ENCODE measurements around the gene SEZ6L2. TPM values are rescaled to one million over a fixed set of nuclear protein-coding genes. Genes with fewer than 3 reads are reported as not detected.

The SEZ6L2 gene
- total and polyA plus RNA-seq, 2 donors (not counting 1 experiment from before 2014, with no cell fraction given), result 1.2 to 1.8 TPM

GRCh38 chr16:29830774-29831173 is 68.6 kb downstream of the SEZ6L2 start:
- Histone ChIP-seq H3K27ac (ENCODE audit: insufficient read depth, low read length) (no peak overlapping the region), H3K27me3 (ENCODE audit: control insufficient read depth, insufficient read depth, low read length) (no peaks in the 10 kb centered on the region), H2AFZ (ENCODE audit: low read length) (no peak overlapping the region), H3K9me3 (ENCODE audit: control insufficient read depth, insufficient read depth, low read depth, low read length) (no peaks in the 10 kb centered on the region), H3K4me3 (replicated peaks in 1 of 4; ENCODE audit: control extremely low read depth in 1 of 4, insufficient read depth in 1 of 4, low read depth in 3 of 4, low read length in 4 of 4) (no peak overlapping the region), H4K20me1 (ENCODE audit: control insufficient read depth, extremely low read depth, insufficient read depth, low read length) (no peaks in the 10 kb centered on the region), H3K9ac (ENCODE audit: insufficient read depth, low read length) (no peak overlapping the region), H3K4me1 (ENCODE audit: control insufficient read depth, extremely low read depth, insufficient read depth, low read length) (peaks cover 9% of the 10 kb centered on the region), H3K36me3 (ENCODE audit: control insufficient read depth, insufficient read depth, low read length) (peaks cover 32% of the 10 kb centered on the region), H3K4me2 (ENCODE audit: extremely low read depth, insufficient read depth, low read length) (no peak overlapping the region), H3K79me2 (ENCODE audit: control insufficient read depth, insufficient read depth, low read length) (peaks cover 58% of the 10 kb centered on the region)
- no peak for TF ChIP-seq EZH2 (IDR thresholded peaks at IDR 0.05; ENCODE audit: low read length, missing control alignments)
- TF ChIP-seq, protein P1, sequence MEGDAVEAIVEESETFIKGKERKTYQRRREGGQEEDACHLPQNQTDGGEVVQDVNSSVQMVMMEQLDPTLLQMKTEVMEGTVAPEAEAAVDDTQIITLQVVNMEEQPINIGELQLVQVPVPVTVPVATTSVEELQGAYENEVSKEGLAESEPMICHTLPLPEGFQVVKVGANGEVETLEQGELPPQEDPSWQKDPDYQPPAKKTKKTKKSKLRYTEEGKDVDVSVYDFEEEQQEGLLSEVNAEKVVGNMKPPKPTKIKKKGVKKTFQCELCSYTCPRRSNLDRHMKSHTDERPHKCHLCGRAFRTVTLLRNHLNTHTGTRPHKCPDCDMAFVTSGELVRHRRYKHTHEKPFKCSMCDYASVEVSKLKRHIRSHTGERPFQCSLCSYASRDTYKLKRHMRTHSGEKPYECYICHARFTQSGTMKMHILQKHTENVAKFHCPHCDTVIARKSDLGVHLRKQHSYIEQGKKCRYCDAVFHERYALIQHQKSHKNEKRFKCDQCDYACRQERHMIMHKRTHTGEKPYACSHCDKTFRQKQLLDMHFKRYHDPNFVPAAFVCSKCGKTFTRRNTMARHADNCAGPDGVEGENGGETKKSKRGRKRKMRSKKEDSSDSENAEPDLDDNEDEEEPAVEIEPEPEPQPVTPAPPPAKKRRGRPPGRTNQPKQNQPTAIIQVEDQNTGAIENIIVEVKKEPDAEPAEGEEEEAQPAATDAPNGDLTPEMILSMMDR (conservative IDR thresholded peaks at IDR 0.05 in 1 of 2, IDR thresholded peaks at IDR 0.05 in 1 of 2; ENCODE audit: low read depth in 1 of 2, low read length in 2 of 2), result no peak
- DNase-seq (ENCODE audit: low read depth in 2 of 2), result no peak

DNA sequence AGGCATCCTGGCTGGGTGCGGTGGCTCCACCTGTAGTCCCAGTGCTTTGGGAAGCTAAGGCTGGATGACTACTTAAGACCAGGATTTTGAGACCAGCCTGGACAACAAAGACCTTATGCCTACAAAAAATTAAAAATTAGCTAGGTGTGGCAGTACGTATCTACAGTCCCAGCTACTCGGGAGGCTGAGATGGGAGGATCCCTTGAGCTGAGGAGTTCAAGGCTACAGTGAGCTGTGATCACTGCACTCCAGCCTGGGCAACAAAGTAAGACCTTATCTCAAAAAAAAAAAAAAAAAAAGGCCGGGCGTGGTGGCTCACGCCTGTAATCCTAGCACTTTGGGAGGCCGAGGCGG is 73.0 kb downstream of the SEZ6L2 start:
- Histone ChIP-seq H4K20me1 (ENCODE audit: control insufficient read depth, extremely low read depth, insufficient read depth, low read length) (no peaks in the 10 kb centered on the region), H3K4me1 (ENCODE audit: control insufficient read depth, extremely low read depth, insufficient read depth, low read length) (peaks cover 31% of the 10 kb centered on the region), H3K4me3 (replicated peaks in 1 of 4; ENCODE audit: control extremely low read depth in 1 of 4, insufficient read depth in 1 of 4, low read depth in 3 of 4, low read length in 4 of 4) (no peak overlapping the region), H3K27ac (ENCODE audit: insufficient read depth, low read length) (peak overlapping the region; percentile 93), H3K36me3 (ENCODE audit: control insufficient read depth, insufficient read depth, low read length) (peaks cover 17% of the 10 kb centered on the region), H3K79me2 (ENCODE audit: control insufficient read depth, insufficient read depth, low read length) (peaks cover 82% of the 10 kb centered on the region), H3K27me3 (ENCODE audit: control insufficient read depth, insufficient read depth, low read length) (no peaks in the 10 kb centered on the region), H3K9me3 (ENCODE audit: control insufficient read depth, insufficient read depth, low read depth, low read length) (no peaks in the 10 kb centered on the region), H3K9ac (ENCODE audit: insufficient read depth, low read length) (no peak overlapping the region), H3K4me2 (ENCODE audit: extremely low read depth, insufficient read depth, low read length) (peak overlapping the region; percentile 98), H2AFZ (ENCODE audit: low read length) (no peak overlapping the region)
- no peak for DNase-seq (ENCODE audit: low read depth in 2 of 2)
- no peak for TF ChIP-seq EZH2 (IDR thresholded peaks at IDR 0.05; ENCODE audit: low read length, missing control alignments)
- TF ChIP-seq, protein P1 (conservative IDR thresholded peaks at IDR 0.05 in 1 of 2, IDR thresholded peaks at IDR 0.05 in 1 of 2; ENCODE audit: low read depth in 1 of 2, low read length in 2 of 2), result no peak

- Histone ChIP-seq H3K4me1 (ENCODE audit: control insufficient read depth, extremely low read depth, insufficient read depth, low read length) (peaks cover 31% of the 10 kb centered on the region), H3K36me3 (ENCODE audit: control insufficient read depth, insufficient read depth, low read length) (peaks cover 12% of the 10 kb centered on the region), H3K4me3 (replicated peaks in 1 of 4; ENCODE audit: control extremely low read depth in 1 of 4, insufficient read depth in 1 of 4, low read depth in 3 of 4, low read length in 4 of 4) (peak overlapping the region; percentile 13 to 47 (median 36)), H3K27me3 (ENCODE audit: control insufficient read depth, insufficient read depth, low read length) (no peaks in the 10 kb centered on the region), H2AFZ (ENCODE audit: low read length) (no peak overlapping the region), H3K79me2 (ENCODE audit: control insufficient read depth, insufficient read depth, low read length) (peaks cover 85% of the 10 kb centered on the region), H4K20me1 (ENCODE audit: control insufficient read depth, extremely low read depth, insufficient read depth, low read length) (no peaks in the 10 kb centered on the region), H3K27ac (ENCODE audit: insufficient read depth, low read length) (peak overlapping the region; percentile 93), H3K4me2 (ENCODE audit: extremely low read depth, insufficient read depth, low read length) (peak overlapping the region; percentile 98), H3K9me3 (ENCODE audit: control insufficient read depth, insufficient read depth, low read depth, low read length) (no peaks in the 10 kb centered on the region), H3K9ac (ENCODE audit: insufficient read depth, low read length) (peak overlapping the region; percentile 40)
- DNase-seq (ENCODE audit: low read depth in 2 of 2), result peak; percentile 90 to 91
- TF ChIP-seq, protein P1 (conservative IDR thresholded peaks at IDR 0.05 in 1 of 2, IDR thresholded peaks at IDR 0.05 in 1 of 2; ENCODE audit: low read depth in 1 of 2, low read length in 2 of 2), result no peak
- TF ChIP-seq EZH2 (IDR thresholded peaks at IDR 0.05; ENCODE audit: low read length, missing control alignments), result no peak
Observed at GRCh38 chr16:29825145-29826044, 74.0 kb downstream of the SEZ6L2 start.
